HG02642 (cell line): Measurements from ENCODE around the gene TMEM127.
"Not testable (repeated sequence)": the region's sequence is repeated elsewhere in the genome, so short reads cannot be mapped to it uniquely, and the experiment has no call there.

ENCODE experiments used
- ATAC-seq: cut with Tn5 transposase; IDR thresholded peaks from one replicate; pipeline ENCODE4 v1.9.1; 2021; ENCODE audit warnings: mild to moderate bottlenecking; ENCODE audit not compliant: unreplicated experiment, poor library complexity

Gene TMEM127

DNA sequence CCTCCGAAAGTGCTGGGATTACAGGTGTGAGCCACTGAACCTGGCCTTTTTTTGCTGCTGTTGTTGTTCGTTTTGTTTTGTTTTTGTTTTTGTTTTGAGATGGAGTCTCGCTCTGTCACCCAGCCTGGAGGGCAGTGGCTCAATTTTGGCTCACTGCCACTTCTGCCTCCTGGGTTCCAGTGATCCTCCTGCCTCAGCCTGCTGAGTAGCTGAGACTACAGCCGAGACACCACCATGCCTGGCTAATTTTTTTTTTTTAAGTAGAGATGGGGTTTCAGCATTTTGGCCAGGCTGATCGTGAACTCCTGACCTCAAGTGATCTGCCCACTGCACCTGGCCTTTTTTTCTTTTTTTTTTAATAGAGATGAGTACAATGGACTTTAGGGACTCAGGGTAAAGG, 22.0 kb downstream of the TMEM127 start:
- no peak for ATAC-seq

DNA sequence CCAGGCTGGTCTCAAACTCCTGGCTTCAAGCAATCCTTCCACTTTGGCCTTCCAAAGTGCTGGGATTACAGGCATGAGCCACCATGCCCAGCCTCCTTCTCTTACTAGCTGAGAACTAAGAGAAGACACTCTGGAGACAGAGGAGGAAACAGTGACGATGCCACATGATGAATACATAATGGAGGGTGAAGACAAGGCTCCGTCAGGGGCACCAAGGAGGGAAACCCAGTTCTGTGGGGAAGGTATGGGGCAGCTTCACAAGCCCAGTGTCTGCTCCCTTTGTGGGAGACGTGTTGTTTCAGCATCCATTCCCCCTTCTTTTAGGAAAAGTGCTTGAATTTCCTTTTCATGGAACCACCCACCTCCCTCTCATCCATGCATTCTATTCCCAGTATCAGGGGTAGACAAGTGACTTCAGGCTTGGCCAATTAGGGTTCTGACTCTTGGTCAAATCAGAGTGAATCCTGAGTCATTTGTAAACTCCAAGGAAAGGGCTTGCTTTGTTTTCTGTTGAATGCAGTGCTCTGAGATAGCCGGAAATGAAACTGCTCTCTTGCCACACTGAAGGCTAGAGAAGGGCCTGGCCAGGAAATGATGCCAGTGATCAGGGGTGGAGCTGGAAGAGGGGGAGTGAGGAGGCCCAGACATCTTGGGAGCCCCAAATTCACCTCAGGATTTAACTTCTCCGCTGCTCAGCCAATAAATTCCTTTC, 23.7 kb downstream of the TMEM127 start:
- ATAC-seq: peak; percentile 85

DNA sequence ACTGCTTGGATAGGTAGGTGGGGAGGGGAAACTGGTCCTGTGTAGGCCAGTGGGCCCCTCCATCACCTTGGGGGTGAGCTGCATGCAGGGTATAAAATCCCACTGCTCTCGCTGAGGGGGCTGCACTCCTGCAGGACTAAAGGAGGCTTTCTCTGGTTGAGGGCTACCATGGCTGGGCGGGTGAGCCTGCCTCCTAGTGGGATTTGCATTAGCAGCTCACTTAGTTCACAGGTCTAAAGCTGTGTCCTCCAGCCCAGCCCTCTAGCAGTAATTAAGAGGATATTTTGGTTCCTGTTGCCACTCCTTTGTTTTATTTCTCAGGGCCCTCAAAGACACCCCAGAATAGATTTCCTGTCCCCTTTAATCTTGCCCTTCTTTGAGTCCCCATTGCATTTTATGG, 24.6 kb downstream of the TMEM127 start:
- no peak for ATAC-seq

DNA sequence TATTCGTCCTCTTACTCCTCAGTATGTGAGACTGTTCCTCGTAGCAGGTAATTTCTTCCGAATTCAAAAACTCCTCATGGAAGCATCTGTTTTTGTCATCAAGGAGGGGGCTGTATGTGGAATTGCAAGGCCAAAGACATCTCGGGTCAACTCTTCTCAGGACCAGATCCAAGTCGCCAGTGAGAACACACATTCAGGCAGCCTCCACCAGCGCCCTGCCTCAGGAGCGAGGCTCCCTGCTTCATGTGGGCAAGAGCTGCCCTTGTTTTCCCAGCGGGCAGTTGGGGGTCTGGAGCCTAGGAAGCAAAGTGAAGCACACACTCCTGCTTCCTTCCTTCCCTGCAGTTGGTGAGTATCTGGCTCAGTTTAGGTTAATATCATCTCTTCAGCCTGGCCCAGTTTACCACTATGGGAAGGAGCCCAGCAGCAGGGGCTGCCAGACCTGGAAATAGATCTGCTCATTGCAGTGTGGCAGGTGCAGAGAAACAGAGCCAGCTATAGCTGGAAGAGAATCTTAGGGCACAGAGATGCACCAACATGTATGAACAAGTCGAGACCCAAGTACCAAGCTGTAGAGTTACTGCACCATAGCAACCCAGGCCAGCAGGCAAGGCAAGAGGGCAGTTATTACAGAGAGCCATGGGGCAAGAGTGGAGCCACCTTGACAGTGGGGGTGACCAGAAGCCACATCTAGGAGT, 25.3 kb downstream of the TMEM127 start:
- no peak for ATAC-seq

DNA sequence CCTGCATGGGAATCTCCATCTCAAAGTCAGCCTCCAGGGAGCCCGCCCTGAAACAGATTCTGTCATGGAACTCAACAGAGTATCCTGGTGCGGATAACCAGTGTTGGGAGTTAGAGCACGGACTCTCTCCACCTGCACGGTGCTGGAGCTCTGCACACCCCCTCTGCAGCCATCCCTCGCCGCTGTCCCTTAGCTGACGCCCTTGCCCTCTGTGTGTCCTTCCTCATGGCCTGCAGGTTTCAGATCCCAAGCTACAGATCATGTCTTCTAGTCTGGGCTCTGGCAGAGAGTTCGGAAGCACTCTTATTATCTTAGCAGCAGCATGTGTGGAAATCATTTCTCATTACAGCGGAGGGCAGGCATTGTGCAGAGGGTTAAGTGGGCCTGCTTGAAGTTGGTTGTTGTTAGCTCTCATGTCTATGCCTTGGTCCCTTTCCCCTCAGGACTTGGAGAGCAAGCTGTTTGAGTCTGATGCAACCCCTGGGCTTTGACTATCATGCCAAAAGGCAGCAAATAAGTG, 26.0 kb downstream of the TMEM127 start:
- no peak for ATAC-seq

DNA sequence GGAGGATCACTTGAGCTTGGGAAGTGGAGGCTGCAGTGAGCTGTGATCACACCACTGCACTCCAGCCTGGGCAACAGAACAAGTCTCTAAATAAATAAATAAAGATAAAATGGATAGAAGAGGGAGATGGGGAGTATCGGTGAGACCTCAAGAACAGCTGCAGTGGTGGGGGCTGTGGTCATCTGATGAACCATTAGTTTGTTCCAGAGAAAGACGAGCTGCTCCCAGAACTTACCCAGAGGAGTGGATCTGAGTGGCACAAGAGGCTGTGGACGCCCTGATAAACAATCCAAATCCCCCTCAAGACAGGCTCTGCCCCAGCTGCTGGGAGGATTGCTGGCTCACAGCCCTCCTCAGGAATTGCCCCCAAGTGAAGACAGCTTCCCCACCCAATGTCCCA, 26.7 kb downstream of the TMEM127 start:
- ATAC-seq: no peak

DNA sequence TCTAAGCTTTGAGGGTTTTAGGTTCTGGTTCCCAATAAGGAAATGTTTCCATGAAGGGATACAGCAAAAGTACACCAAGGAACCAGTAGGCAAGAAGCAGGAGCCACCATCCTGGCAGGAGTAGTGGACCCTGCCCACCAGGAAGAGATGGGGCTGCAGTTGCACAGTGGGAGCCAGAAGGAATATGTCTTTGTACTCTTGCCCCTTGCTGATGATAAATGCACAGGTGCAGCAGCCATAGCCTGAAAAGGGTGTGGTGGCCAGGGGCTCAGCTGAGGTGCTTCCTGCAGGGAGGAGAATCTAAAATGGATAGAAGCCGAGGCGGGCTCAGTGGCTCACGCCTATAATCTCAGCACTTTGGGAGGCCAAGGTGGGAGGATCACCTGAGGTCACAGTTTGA, 27.5 kb downstream of the TMEM127 start:
- no peak for ATAC-seq

DNA sequence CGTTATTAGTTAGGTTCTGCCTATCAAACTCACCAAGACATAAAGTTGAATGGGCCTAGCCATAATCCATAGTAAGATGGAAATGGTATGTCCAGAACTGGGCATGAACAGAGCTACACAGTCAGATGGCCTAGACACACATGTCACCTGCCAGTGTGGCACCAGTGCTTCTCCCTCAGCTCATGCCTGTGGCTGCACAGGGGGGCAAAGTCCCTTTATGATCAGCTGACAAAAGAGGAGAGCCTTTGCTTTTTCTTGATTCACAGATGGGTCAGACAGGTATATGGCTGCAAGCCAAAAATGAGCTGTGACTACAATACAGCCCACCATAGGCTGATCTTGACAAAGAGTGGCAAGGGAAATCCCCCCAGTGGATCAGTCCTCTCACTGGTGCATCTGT, 28.9 kb downstream of the TMEM127 start:
- ATAC-seq: no peak

DNA sequence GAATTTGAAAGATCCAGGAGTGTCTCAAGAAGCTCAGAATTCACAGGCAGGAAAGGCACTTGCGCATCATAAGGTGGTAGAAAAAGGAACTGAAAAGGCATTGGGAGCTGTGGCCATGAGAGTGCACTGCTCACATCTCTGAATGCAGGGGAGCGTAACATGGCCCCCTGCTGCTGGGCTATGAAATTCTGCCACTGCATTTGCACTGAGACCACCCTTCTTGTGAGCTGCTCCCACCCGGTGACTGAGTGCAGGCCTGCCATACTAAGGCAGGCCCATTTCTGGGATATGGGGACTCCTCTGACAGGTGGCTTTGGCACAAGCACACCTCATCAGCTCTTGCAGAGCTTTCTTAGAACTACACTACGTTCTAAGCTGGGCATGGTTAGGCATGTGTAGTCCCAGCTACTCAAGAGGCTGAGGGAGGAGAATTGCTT, 31.9 kb downstream of the TMEM127 start:
- ATAC-seq: peak; percentile 84

DNA sequence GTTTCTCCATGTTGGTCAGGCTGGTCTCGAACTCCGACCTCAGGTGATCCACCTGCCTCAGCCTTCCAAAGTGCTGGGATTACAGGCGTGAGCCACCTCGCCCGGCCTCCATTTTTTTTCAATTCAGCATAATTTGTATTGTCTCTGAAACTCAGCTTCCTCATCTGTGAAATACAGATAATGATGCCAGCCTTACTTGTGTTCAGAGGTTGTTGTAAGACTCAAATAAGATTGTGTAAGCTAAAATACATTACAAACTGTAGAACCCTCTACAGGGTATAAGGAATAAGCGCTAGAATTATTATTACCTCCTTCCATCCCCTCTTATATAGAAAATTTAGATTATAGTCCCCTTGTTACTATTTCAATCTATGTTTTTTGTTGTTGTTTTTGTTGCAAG, 32.4 kb downstream of the TMEM127 start:
- ATAC-seq: no peak

DNA sequence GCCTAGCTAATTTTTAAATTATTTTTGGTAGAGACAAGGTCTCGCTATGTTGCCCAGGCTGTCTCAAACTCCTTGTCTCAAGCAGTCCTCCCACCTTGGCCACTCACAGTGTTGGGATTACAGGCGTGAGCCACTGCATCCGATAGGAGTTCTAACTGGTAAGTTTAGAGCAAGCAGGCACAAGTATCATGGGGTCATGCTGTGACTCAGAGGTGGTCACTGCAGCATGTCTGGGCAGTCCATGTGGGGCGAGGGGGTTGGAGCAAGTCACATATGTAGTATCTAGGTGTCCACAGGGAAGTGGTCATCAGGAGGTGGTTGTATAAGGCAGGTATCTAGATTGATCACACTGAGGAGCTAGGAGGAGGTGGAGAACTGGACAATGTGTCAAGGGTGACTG, 34.5 kb downstream of the TMEM127 start:
- no peak for ATAC-seq

DNA sequence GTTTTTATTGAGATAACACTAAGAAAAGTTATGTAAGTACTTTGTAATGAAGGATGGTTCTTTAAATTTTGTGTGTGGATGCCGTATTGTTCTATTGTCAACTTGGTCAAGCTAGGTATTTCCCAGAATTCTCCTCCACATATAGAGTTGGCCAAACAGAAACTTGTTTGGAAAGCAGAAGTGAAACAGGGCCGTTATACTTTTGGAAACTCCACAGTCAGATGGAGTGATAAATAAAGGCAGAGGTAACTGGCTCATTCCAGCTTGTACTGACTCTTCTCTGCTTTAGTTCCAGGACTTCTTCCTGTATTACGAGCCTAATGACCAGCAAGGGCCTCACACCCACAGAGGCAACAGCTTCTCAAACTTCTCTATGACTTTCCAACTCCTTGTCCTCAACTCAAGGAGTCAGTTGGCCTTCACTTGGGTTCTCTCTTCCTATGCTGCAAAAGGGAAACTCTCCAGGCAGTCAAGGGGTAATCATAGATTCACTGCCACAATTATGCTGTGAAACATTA, 40.7 kb downstream of the TMEM127 start:
- ATAC-seq: peak; percentile 87

DNA sequence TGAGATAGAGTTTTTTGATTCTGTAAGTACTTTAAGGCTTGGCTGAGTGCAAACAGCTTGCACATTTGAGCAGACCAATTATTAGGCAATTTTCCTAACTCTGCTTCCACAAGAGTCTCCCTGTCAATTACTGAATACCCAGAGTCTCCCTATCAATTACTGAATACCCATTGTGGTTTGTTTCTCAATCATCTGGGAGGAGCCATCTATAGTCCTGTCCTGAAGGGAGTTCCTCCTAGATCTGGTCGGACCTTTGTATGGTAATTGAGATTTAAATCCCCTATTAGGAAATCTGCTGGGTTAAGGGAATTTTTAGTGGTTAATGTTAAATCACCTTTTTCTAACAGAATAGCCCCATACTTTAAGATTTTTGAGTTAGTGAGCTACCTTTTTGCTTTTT, 44.7 kb downstream of the TMEM127 start:
- not testable (repeated sequence) for ATAC-seq

DNA sequence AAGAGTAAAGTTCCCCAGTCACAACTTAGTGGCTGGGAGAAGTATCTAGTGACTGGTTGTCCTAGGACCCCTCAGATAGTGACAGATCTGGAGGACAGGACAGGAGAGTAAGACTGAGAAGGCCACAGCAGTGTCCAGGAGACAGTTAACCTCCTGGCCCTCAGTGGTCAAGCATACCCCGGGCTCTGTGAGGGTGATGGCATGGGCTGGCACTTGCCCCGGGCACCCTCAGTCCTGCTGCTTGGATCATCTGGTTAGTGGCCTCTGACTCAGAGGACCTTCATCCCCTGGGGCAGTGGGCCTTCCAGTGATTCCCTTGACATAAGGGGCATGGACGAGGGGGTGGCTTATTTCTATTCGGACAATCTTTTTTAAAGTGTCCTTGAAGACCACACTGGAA, 45.8 kb downstream of the TMEM127 start:
- ATAC-seq: not testable (repeated sequence)

DNA sequence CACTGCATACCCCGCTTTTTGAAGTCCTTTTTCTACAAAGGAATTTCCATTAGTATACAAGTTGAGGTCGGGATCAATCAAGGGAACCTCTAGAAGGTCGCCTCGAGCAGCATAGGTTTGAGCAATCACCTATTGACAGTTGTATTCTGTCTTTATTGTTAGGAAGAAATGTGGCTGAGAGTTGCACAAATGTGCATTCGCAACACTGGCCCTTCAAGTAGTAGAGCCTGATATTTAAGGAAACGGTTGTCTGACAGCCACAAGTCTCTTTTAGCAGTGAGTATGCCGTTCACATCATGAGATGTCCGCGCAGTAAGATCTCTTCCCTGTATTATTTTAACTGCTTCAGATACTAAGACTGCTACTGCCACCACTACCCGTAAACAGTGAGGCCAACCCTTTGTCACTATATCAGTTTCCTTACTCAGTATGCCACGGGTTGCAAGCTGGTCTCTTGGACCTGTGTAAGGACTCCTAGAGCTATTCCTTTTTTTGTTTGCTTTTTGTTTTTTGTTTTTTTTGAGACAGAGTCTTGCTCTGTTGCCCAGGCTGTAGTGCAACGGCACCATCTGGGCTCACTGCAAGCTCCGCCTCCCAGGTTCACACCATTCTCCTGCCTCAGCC, 47.2 kb downstream of the TMEM127 start:
- no peak for ATAC-seq

DNA sequence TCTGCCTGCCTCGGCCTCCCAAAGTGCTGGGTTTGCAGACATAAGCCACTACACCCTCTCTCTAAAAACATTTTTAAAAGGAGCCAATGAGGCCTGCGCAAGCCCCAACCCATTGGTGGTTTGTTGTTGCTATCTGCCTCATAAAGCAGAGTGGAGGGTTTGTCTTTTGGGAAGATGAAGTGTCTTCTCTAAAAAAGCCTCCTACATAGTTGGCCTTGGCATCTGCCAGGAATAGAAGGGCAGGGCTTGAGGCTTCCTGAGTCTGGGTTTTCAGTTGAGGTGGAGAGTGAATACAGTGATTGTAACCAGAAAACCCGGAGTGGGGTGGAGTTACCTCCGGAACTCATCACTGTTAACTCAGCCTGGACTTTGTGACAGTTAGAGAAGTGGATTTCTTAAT, 51.2 kb downstream of the TMEM127 start:
- ATAC-seq: no peak

DNA sequence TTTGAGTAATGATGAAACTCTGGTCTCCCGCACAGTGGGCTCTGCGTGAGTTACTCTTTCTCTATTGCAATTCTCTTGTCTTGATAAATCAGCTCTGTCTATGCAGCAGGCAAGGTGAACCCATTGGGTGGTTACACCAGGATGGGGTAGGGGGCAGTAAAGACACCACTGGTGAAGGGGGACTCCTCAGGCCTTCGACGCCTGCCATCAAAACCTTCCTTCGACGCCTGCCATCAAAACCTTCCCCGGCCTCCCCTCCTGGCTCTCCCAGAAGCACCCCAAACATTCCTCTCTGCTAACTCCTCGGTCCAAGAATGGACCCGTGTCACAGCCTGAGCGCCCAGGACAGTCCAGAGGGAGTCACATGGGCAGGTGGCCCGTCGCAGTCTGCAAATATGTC, 52.4 kb downstream of the TMEM127 start:
- no peak for ATAC-seq

DNA sequence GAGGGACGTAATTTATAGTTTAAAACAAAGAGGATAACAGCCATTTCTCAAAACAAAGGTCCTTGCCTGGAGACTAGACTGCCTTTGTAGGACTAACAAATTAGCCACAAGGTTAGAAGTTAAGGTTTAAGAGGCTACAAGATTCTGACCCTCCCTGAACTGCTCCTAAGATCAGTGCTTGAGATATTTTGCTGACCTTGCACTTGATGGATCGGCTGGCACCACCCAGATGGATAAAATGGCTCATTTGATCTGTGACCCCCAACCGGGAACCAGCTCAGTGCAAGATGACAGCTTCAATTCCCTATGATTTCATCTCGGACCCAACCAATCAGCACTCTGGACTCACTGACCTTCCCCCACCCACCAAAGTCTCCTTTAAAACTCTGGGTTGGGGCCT, 53.5 kb downstream of the TMEM127 start:
- no peak for ATAC-seq

DNA sequence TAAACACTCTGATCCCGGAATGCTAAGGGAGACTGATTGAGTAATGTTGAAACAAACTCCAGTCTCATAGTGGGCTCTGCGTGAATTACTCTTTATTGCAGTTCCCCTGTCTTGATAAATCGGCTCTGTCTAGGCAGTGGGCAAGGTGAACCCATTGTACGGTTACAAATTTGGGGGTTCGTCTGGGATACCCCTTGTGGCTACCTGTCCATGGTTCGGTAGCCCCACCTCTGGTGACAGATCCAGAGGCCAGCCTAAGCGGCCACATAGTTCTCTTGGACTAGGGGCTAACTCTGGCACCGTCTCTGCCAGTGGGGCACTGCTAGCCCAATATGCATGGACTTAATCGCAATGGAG, 56.1 kb downstream of the TMEM127 start:
- no peak for ATAC-seq

DNA sequence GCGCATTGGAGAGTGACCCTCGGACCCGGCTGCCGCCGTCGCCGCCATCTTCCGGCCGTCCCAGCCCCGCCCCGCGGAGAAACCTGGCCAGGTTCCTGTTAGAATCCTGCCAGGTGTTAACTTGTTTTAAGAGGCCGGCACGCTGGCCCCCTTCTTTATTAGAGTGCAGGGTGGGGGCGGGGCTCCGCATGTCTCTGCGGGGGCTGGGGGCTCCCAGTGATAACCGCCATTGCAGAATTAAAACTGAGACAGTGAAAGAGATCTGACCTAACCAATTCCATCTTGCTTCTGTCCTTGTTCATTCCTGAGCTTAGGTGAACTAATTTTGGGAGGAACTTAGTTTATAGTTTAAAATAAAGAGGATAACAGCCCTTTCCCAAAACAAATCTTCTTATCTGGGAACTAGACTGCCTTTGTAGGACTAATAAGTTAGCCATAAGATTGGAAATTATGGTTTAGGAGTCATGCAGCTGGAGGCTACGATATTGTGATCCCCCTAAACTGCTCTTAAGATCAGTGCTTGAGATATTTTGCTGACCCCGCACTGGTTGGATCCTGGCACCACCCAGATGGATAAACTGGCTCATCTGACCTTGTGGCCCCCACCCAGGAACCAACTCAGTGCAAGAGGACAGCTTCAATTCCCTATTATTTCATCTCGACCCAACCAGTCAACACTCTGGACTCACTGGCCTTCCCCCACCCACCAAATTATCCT, 56.6 kb downstream of the TMEM127 start:
- ATAC-seq: no peak
